ENCODE data around the gene PAK6.

The PAK6 gene

GRCh38 chr15:40306908-40307307 lies 68.0 kb downstream of the PAK6 start:
- POLR2A ChIA-PET: interaction anchor here (1.1 kb wide), 1 partner anchor 210 kb away, joined by 3 read pairs; no protein-coding TSS in a partner anchor
- DNase-seq (ENCODE audit: extremely low spot score): no peak
- CTCF ChIA-PET: interaction anchor here (0.9 to 23.2 kb wide), 12 partner anchors 12 to 143 kb away, joined by 3 to 405 read pairs (median 7); partner anchors contain the start of genes CCDC9B and INAFM2
- no peak for TF ChIP-seq CTCF (IDR thresholded peaks at IDR 0.05; ENCODE audit: control extremely low read depth, extremely low read depth, low read depth, missing control alignments)

- DNase-seq (ENCODE audit: extremely low spot score): peak; percentile 84
- POLR2A ChIA-PET: interaction anchor here (1.1 kb wide), 1 partner anchor 211 kb away, joined by 3 read pairs; no protein-coding TSS in a partner anchor
- TF ChIP-seq CTCF (IDR thresholded peaks at IDR 0.05; ENCODE audit: control extremely low read depth, extremely low read depth, low read depth, missing control alignments): peak; percentile 45
- CTCF ChIA-PET: interaction anchor here (0.9 to 23.2 kb wide), 15 partner anchors 9 to 143 kb away, joined by 3 to 405 read pairs (median 6); partner anchors contain the start of genes CCDC9B and INAFM2
These were observed 68.8 kb downstream of the PAK6 start, which contains the start of gene PLCB2 for GRCh38 chr15:40307421-40308211. Gene PLCB2 (minus strand): TSS chr15:40307935. CDS start chr15:40307672, 263 bp downstream.

DNA sequence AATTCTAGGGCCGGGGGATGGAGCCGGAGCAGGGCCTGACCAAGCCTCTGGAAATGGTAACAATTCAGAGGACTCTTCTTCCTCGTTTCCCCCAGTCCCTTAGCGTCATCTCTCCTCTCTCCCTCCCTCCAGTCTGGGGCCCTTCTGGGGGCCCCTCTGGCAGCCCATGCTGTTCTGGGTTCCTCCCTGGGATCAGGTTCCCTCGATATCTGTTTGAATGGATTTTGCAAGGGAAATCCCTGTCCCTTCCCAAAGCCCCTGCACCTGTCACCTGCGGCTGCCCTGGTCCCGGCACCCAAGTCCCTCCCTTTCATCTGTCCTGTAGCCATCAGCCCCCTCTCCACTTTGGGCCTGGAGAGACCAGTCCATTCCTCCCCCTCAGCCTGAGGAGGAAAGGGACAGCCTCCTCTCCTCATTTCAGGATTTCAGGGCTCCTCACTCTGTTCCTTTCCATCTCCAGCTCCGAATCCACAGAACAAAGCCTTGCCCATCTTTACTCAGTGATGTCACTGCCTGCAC lies 70.5 kb downstream of the PAK6 start:
- ChIA-PET POLR2A (interaction anchor here (0.9 kb wide), 1 partner anchor 14 kb away, joined by 3 read pairs; no protein-coding TSS in a partner anchor), CTCF (interaction anchor here (0.8 to 23.2 kb wide), 25 partner anchors 8 to 263 kb away, joined by 3 to 405 read pairs (median 4); partner anchors contain the start of genes CCDC9B, INAFM2, KNSTRN and PAK6)
- DNase-seq (ENCODE audit: extremely low spot score): no peak

GRCh38 chr15:40310001-40310959 lies 71.4 kb downstream of the PAK6 start:
- CTCF ChIA-PET: interaction anchor here (0.8 to 23.2 kb wide), 24 partner anchors 9 to 264 kb away, joined by 3 to 405 read pairs (median 4); partner anchors contain the start of genes CCDC9B, INAFM2, KNSTRN and PHGR1
- peak; percentile 71 for DNase-seq (ENCODE audit: extremely low spot score)
- POLR2A ChIA-PET: no interaction called here
- TF ChIP-seq CTCF (IDR thresholded peaks at IDR 0.05; ENCODE audit: control extremely low read depth, extremely low read depth, low read depth, missing control alignments): peak; percentile 76

More for the DNA sequence above, 70.5 kb downstream of the PAK6 start:
- TF ChIP-seq CTCF (IDR thresholded peaks at IDR 0.05; ENCODE audit: control extremely low read depth, extremely low read depth, low read depth, missing control alignments): no peak

- no peak for DNase-seq (ENCODE audit: extremely low spot score)
- TF ChIP-seq CTCF (IDR thresholded peaks at IDR 0.05; ENCODE audit: control extremely low read depth, extremely low read depth, low read depth, missing control alignments): no peak
- ChIA-PET CTCF (interaction anchor here (0.7 to 23.2 kb wide), 11 partner anchors 10 to 115 kb away, joined by 3 to 405 read pairs (median 17); partner anchors contain the start of genes CCDC9B, INAFM2 and PHGR1), POLR2A (no interaction called here)
These were observed 72.1 kb downstream of the PAK6 start for GRCh38 chr15:40310993-40311392.
